ENCODE results near the gene INHBA.

INHBA gene

GRCh38 chr7:41641011-41641664 lies 61.8 kb downstream of the INHBA start:
- H3K4me2 ChIP-seq (ENCODE audit: low read length): no peak overlapping the region
- H3K4me1 ChIP-seq (ENCODE audit: control insufficient read depth, low read length): no peaks in the 10 kb centered on the region
- H3K79me2 ChIP-seq (ENCODE audit: control insufficient read depth, low read length): no peaks in the 10 kb centered on the region
- no peaks in the 10 kb centered on the region for H3K36me3 ChIP-seq (ENCODE audit: control insufficient read depth, low read length)
- H3K9me3 ChIP-seq (ENCODE audit: control insufficient read depth, insufficient read depth, low read length): no peaks in the 10 kb centered on the region
- no peaks in the 10 kb centered on the region for H3F3A ChIP-seq (ENCODE audit: control insufficient read depth, insufficient read depth)
- no peaks in the 10 kb centered on the region for H3K9me2 ChIP-seq (replicated peaks; ENCODE audit: control insufficient read depth, low read length)
- H4K20me1 ChIP-seq (ENCODE audit: control insufficient read depth, insufficient read depth, low read depth, low read length): no peaks in the 10 kb centered on the region
- no peak for TF ChIP-seq EZH2phosphoT487 (IDR thresholded peaks at IDR 0.05; ENCODE audit: borderline replicate concordance, low read length)
- no peak for TF ChIP-seq CTCF (IDR thresholded peaks at IDR 0.05; ENCODE audit: low read depth, low read length, poor library complexity, severe bottlenecking)
- no peaks in the 10 kb centered on the region for H3K27me3 ChIP-seq (ENCODE audit: control insufficient read depth, low read length)
- no peak overlapping the region for H3K4me3 ChIP-seq (ENCODE audit: low read length)
- H3K27ac ChIP-seq (ENCODE audit: low read depth, low read length): no peak overlapping the region

- Histone ChIP-seq H4K20me1 (ENCODE audit: control insufficient read depth, insufficient read depth, low read depth, low read length) (no peaks in the 10 kb centered on the region), H3K36me3 (ENCODE audit: control insufficient read depth, low read length) (no peaks in the 10 kb centered on the region), H3K27me3 (ENCODE audit: control insufficient read depth, low read length) (no peaks in the 10 kb centered on the region), H3K4me2 (ENCODE audit: low read length) (no peak overlapping the region), H3K4me3 (ENCODE audit: low read length) (no peak overlapping the region), H3K9me3 (ENCODE audit: control insufficient read depth, insufficient read depth, low read length) (no peaks in the 10 kb centered on the region), H3K79me2 (ENCODE audit: control insufficient read depth, low read length) (no peaks in the 10 kb centered on the region), H3K27ac (ENCODE audit: low read depth, low read length) (no peak overlapping the region), H3F3A (ENCODE audit: control insufficient read depth, insufficient read depth) (no peaks in the 10 kb centered on the region), H3K4me1 (ENCODE audit: control insufficient read depth, low read length) (no peaks in the 10 kb centered on the region), H3K9me2 (replicated peaks; ENCODE audit: control insufficient read depth, low read length) (no peaks in the 10 kb centered on the region)
- TF ChIP-seq EZH2phosphoT487 (IDR thresholded peaks at IDR 0.05; ENCODE audit: borderline replicate concordance, low read length) (no peak), CTCF (IDR thresholded peaks at IDR 0.05; ENCODE audit: low read depth, low read length, poor library complexity, severe bottlenecking) (no peak)
Measured at GRCh38 chr7:41640487-41640886, 62.4 kb downstream of the INHBA start.

- no peak overlapping the region for H3K27ac ChIP-seq (ENCODE audit: low read depth, low read length)
Measured at GRCh38 chr7:41637049-41637448, 65.8 kb downstream of the INHBA start.

More at GRCh38 chr7:41637049-41637448, 65.8 kb downstream of the INHBA start:
- H3K9me2 ChIP-seq (replicated peaks; ENCODE audit: control insufficient read depth, low read length): no peaks in the 10 kb centered on the region
- no peaks in the 10 kb centered on the region for H3K27me3 ChIP-seq (ENCODE audit: control insufficient read depth, low read length)
- no peak overlapping the region for H3K4me3 ChIP-seq (ENCODE audit: low read length)
- no peaks in the 10 kb centered on the region for H3K4me1 ChIP-seq (ENCODE audit: control insufficient read depth, low read length)
- H3K79me2 ChIP-seq (ENCODE audit: control insufficient read depth, low read length): no peaks in the 10 kb centered on the region
- no peaks in the 10 kb centered on the region for H3K36me3 ChIP-seq (ENCODE audit: control insufficient read depth, low read length)
- TF ChIP-seq EZH2phosphoT487 (IDR thresholded peaks at IDR 0.05; ENCODE audit: borderline replicate concordance, low read length) (no peak), CTCF (IDR thresholded peaks at IDR 0.05; ENCODE audit: low read depth, low read length, poor library complexity, severe bottlenecking) (no peak)
- H3K4me2 ChIP-seq (ENCODE audit: low read length): no peak overlapping the region
- no peaks in the 10 kb centered on the region for H3F3A ChIP-seq (ENCODE audit: control insufficient read depth, insufficient read depth)
- no peaks in the 10 kb centered on the region for H4K20me1 ChIP-seq (ENCODE audit: control insufficient read depth, insufficient read depth, low read depth, low read length)
- H3K9me3 ChIP-seq (ENCODE audit: control insufficient read depth, insufficient read depth, low read length): no peaks in the 10 kb centered on the region
